ENCODE data around the gene LBP.
"Not testable (repeated sequence)": the region's sequence is repeated elsewhere in the genome, so short reads cannot be mapped to it uniquely, and the experiment has no call there.

Gene LBP

DNA sequence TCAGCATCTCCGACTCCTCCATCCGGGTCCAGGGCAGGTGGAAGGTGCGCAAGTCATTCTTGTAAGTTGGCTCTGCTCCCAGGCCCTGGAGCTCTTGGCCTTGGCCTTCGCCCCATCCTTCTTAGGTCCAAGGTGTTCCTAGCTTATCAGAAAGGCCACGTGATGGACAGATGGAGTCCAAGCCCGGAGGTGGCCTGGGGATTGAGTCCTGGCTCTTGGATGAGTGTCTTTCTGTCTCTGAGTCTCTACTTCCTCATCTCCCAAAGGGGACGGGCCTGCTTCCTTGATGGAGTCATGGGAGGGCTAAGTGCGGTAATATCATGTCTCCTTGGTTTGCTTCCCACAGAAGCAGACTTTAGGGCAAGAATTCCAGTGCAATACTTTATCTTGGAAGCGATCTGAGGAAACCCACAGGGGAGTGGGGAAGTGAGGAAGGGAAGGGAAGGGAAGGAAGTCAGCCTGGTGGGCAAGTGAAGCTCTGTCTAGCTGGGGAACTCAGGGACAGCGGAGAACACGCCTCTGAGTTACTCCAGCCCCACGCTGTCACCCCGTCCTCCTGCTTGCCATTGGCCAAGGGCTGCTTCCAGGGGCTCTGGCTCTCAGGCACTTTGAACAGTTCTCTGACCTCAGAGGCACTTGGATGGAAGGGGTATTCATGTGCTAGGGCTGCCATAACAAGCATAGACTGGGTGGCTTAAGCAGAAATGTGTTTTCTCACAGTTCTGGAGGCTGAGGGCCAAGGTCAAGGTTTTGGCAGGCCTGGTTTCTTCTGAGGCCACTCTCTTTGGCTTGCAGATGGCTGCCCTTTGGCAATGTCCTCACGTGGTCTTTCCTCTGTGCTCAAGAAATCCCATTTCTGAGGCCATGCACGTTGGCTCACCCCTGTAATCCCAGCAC lies 4.8 kb downstream of the LBP start:
- DNase-seq: no peak

DNA sequence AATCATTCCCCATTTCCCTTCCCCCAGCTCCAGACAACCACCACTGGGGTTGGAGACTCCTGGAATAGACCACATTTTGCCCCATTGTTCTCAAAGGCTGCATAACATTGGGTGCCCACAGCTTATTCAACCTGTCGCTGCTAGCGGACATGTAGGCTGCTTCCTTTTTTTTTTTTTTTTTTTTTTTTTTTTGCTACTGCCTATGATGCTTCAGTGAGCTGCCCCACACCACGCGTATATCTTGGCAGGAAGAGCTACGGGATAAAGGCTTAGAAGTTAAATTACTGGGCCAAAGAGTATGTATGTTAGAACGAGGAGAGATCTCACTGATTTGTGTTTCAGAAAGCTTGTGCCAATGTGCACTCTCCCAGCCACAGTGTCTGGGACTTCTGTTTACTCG lies 7.0 kb downstream of the LBP start:
- no peak for DNase-seq

DNA sequence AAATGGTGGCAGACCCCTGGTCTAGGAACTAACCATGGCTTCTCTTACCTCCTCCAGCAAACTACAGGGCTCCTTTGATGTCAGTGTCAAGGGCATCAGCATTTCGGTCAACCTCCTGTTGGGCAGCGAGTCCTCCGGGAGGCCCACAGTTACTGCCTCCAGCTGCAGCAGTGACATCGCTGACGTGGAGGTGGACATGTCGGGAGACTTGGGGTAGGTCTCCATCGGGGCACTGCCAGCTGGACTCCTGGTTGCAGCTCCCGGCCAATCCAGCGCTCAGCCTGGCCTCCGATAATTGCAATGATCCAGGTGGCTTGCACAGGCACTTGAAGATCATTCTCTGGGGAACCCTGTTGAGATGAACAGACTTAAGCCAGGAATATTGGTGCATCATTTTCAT lies 7.9 kb downstream of the LBP start:
- no peak for DNase-seq

DNA sequence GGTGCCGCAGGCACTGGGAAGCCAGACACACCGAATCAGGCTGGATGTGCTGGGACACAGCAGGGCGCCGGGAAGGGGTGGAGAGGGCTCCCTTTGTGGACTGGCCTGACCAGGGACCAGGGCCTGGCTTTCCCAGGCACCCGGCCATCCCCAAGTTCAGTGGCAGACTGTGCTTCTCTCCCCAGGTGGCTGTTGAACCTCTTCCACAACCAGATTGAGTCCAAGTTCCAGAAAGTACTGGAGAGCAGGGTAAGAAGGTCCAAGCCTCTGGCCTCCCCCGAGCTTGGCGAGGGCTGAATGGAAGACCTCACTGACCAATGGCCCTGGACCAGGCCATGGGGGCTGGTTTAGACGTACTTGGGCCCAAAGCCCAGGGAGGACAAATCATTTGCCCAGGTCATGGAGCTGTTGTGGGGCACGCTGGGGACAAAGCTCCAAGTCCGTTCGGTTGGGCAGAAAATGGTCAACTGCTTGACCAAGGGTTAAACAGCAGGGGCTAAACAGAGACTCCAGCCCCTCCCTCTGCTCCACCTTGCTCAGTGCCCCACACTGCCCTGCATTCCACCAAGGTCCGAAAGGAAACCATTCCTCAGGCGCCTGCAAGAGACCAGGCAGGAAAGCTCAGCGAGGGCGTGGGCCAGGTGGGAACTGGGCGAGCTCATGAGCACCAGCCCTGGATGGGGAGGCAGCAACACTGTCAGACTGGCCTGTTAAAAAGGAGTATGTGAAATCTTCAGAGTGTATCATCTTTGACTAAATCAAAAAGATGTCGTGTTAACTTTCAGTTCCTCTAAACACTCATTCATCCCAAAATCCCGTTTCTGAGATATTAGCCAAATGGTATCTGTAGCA lies 9.1 kb downstream of the LBP start:
- no peak for DNase-seq

DNA sequence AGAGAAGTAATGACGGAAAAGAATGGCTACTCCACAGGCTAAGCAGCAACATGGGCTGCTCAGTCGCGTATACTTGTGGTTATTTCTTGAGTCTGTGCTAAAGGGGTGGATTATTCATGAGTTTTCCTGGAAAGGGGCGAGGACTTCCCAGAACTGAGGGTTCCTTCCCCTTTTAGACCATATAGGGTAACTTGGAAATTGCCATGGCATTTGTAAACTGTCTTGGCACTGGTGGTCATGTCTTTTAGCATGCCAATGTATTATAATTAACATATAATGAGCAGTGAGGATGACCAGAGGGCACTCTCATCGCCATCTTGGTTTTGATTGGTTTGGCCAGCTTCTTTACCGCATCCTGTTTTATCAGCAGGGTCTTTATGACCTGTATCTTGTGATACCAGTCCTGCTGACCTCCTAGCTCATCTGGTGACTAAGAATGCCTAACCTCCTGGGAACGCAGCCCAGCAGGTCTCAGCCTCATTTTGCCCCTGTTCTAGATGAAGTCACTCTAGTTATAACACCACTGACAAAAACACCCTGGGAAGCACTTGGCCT lies 11.4 kb downstream of the LBP start:
- DNase-seq: peak; percentile 84

DNA sequence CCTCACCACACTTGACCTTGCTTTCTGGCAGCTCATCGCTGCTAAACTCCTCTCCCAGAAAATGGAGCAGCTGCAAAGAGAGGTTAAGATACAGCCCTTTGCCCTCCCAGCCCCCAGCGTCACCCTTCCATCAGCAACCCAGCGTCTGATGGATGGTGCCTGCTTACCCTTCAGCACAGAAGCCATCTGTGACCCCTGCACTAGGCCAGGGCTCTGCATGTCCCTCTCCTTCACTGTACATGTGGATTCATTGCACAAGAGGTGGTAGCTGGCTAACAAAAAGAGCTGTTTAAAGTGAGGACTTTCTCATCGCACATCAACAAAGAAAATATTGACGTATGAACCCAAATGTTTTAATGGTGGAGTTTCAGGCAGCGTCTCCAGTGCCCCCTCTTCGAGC lies 12.3 kb downstream of the LBP start:
- DNase-seq: no peak

DNA sequence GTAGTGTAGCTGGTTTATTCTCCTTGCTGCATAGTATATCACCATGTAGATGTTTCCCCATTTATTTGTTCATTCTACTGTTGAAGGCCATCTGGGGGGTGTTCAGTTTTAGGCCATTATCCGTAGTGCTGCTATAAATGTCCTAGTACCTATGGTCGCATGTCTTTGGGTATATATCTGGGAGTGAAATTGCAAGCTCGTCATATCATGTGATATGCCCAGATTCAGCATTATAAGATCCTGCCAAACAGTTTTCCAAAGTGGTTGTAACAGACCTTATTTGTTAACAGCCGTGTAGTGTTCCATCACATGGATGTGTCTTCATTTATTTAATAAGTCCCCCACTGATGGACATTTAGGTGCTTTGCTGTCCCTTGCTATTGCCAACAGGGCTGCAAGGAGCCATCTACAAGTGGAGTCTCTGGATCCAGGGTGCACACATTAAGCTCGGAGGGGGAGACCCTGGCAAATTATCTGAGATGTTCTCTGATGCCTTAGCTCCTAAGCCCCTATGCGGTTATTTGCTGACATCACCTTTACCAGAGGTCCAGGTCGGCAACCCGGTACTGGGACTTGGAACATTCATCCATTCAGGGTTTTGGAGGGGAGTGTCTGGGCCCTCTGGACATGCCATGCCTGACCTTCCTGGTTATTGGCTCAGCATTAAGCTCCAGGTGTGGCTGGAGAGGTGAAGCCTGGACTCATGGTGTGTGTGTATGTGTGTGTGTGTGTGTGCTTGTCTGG lies 16.9 kb downstream of the LBP start:
- DNase-seq: no peak

DNA sequence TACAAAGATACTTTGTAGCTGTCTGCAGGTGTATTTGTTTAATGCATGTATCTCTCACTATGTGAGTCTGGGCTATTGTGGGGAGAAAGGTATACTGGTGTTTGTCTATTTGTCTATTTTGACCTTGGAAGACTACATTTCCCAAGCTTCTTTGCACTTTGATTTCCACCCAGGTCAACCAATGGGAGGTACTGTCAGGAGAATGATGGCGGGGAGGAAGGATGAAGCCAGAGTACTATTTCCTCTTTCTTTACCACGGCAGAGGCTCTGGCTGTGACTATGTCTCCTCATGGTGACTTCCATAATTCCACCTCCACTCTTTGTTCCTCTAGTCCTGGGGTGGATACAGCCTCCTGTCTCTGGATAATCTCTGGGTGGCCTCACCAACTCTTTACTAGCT lies 23.1 kb downstream of the LBP start:
- DNase-seq: peak; percentile 53

DNA sequence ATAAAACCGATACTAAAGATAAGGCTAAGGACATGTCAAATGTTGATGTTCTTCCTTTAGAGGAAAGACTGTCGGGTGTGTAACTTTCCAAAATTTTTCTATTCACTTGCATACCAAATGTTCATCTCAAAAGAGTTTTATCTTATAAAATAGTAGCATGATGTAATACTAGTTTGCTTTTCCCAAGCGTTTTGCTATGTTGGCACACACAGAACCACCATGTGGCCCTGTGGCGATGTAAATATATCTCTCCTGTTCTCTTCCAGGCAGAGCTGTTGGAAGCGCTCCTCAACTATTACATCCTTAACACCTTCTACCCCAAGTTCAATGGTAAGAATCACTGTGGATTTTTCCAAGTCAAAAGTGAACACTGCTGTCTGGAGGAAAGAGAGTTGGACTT lies 26.5 kb downstream of the LBP start:
- no peak for DNase-seq

DNA sequence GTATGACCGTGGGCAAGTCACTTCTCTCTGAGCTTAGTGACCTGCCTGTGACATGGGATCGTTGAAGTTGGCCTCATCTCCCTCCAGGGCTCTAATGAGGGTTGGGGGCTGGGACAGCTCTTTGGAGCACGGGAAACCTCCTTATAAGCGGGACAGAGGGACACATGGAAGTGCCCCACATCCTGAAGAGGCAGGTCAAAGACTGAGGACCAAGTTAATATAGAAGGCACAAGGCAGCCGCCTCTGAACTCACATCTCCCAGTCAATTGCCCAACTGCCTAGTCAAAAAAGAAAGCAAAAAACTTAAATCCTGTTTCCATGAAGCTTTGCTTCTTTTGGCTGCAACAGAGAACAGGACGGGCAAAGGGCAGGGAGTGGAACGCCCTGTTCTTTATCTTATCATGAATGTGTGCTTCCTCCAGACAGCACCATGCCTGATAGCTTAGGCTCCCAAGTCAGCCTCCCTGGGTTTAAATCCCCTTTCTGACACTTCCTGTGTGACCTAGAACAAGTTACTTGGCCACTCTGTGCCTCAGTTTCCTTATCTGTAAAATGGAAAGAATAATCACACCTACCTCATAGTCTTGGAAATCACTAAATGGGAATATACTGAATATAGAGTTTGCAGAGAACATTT lies 27.1 kb downstream of the LBP start:
- DNase-seq: peak; percentile 82

DNA sequence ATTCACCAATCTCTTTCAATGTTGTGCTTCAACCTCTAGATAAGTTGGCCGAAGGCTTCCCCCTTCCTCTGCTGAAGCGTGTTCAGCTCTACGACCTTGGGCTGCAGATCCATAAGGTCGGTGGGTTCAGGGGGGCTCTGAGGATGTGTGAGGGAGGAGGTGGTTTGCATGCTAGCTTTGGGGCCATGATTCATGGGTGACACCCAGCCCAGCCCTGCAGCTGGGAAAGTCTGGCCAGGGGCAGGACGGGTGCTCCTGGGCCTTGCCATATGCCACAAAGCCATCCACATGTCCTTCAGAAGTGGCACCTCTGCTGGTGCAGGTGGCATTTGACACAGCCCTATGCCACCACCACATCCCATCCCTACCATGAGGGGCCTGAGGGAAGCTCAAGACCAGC lies 27.6 kb downstream of the LBP start:
- DNase-seq: no peak

DNA sequence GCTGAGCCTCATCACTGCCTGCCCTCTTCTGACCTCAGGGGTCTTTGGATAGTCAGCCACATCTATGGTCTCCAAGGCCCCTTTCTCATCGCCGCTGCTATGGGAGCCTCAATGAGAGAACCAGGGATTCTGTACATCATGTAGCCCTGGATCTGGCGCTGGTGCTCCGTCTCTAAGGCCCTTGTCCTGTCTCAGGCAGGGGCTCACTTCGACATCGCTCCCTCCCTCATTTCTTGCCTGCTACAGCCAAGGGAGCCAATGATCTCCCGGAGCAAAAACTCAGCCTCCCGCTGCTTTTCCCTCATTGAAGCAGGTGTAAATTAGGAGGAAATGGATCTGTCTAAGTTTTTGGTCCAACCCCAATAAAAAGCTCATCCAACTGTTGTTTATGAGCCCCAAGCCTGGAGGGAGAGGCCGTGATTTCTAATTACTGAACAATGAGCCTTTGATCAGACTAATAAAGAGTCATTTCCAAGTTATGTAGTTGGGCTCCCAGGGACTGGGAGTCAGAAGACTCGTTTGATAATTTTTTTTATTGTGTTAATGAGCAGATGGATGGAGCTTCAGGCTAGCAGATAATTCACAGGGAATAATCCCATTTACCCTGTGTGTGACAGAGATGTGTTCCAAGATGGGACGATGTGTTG lies 30.9 kb downstream of the LBP start:
- no peak for DNase-seq

DNA sequence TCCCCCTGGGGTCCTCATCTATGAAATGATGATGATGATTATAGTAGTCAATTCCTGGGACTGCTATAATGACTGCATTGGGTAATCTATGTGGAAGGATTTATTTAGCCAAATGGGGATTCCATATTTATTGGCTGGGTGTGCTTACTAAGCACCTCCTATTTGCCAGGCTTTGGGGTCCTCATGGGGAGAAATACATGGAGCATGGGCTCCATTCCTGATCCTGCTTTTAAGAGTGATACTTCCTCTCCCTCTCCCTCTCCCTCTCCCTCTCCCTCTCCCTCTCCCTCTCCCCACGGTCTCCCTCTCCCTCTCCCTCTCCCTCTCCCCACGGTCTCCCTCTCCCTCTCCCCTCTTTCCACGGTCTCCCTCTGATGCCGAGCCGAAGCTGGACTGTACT lies 31.6 kb downstream of the LBP start:
- DNase-seq: not testable (repeated sequence)

DNA sequence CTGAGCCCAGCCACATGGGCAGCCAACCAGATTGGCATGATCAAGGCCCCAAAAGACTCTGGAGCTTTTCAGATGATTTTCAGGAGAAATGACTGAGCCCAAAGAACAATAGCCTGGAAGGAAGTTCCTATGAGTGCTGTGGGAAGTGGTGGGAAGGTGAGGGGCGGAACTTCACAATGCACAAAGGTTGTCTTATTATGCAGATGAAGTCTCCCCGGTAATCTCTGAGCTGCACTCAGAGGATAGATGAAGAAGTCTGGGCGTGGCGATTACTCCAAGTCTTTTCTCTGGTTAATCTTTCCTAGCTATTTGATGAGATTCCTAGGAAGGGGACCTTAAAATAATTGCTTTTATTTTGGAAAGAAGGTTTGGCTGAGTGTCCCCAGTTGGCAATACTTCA lies 36.9 kb downstream of the LBP start:
- DNase-seq: no peak

DNA sequence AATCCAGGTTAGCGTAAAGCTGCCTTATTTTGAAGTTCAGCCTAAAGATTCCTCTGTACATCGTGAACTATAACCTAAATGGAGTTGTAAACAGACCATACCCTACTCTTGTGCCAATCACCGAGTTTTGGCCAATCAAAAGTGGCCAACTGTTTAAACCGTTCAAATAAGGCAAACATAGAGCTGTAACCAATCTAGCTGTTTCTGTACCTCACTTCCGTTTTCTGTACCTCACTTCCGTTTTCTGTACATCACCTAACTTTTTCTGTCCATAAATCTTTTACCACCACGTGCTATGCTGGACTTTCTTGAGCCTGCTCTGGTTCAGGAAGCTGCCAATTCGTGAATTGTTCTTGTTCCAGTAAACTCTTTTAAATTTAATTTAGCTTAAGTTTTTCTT lies 39.7 kb downstream of the LBP start:
- DNase-seq: no peak

DNA sequence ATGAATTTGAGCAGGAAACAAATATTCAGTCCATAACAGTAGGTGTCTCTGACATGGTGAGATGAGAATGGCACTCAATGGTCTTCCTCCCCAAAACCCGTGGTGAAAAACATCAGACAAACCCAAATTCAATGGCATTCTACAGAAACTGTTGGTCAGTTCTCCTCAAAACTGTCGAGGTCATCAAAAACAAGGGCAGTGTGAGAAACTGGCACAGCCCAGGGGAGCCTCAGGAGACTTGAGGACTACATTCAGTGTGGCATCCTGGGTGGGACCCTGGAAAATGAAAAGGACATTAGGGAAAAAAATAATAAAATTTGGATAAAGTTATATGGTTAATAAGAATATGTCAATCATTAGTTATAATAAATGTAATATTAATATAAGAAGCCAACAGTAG lies 40.6 kb downstream of the LBP start:
- DNase-seq: no peak

DNA sequence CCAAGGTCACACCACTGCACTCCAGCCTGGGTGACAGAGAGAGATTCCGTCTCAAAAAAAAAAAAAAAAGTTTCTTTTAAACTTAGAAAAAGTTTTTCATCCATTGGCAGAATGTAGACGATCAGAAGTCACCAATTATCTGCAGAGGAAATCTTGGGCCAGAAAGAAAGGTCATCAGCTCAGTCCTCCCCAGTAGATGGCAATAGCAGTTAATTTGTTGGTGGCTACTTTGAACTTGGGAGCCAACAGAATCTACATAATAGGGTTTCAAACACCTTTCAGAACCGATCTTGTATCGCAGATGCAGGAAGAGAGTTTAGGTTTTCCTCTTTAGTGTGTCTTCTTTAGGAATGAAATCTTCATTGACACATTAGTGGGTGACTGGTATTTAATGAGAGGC lies 41.7 kb downstream of the LBP start:
- DNase-seq: no peak

DNA sequence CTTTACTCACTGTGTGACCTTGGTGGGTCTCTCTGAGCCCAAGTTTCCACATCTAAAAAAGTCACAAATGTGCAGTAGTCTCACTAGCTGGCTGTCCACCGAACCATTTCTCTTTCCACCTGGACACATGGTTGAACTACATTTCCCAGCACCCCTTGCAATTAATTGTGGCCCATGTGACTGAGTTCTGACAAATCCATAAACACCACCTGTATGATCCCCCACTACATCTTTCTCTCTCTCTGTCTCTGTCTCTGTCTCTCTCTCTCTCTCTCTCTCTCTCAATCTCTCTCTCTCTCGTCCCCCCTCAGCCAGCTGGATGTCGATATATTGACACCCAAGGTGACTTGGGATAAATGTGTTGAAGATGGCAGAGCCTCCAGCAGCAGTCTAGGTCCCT lies 46.1 kb downstream of the LBP start:
- DNase-seq: no peak

DNA sequence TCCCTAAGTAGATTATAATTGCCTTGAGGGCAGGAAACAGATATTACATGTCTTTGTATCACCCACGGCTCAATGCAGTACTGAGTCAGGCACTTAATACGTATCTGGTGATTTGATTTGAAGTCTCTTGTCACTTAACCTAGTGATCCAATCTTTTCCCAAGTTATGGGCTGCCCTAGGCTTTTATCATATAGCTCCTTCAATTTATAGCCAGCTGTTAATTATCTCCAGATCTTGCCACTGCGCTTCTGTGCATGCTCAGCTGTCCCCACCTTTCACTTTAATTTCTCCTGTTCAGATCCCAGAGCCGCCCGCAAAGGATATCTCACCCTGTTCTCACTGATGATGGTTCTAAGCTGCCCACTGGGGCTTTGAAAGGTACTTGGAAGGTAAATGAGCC lies 47.0 kb downstream of the LBP start:
- DNase-seq: no peak

DNA sequence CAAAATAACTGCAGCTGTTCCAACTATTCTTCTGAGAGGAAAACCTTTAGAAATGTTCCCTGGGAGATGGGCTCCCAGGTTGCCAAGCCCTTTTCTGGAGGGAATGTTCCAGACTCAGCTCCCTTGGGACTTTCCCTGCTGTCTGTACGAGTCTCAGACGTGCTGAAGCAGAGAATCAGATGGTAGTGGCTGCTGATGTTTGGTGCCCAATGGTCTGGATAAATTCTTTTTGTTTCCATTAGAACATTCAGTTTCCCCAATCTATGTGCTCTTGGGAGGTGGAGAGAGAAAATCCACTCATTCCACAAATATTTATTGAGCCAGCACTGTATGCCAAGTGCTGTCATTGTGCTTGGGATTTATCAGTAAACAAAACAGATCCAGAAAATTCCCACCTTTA lies 48.9 kb downstream of the LBP start:
- no peak for DNase-seq

DNA sequence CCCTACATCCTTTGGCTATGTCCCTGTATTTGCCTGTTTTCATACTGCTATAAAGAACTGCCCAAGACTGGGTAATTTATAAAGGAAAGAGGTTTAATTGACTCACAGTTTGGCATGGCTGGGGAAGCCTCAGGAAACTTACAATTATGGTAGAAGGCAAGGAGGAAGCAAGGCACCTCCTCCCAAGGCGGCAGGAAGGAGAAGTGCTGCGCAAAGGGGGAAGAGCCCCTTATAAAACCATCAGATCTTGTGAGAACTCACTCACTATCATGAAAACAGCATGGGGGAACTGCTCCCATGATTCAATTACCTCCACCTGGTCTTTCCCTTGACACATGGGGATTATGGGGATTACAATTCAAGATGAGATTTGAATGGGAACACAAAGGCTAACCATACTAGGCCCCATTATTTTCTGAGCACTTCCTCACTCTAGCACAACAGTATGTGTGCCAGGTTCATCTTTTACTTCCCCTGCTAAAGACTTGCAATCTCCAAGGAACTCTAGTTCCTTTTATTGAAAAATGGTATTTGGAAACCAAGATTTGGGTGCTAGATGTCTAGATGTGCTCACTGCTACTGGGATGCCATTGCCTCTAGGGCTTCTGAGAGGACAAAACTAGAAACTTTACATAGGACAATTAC lies 49.6 kb downstream of the LBP start:
- DNase-seq: not testable (repeated sequence)

DNA sequence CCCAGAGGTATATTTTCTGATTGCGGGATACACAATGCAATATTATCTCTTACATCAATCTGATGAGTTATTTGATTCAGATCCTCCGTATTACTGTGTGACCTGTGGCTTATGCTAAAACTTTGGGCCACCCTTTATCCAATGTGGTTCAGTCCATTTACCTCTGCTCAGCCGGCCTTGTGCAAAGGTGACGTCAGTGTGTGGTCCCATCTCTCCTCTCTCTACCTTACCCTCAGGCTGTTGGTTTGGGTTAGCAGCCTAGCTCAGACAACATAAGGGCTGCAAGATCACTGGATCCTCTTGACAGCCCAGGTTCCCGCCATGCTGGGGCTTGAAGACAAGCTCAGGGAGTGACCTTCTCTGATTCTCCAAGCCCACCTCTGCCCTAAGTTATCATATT lies 55.8 kb downstream of the LBP start:
- no peak for DNase-seq
